ENCODE results near the gene MACROD2. TPM values are rescaled to one million over a fixed set of nuclear protein-coding genes. Genes with fewer than 3 reads are reported as not detected.

Gene MACROD2
- total RNA-seq, 4 donors from 2014 or later = 1.8 to 4.8 (median 2.9) TPM

DNA sequence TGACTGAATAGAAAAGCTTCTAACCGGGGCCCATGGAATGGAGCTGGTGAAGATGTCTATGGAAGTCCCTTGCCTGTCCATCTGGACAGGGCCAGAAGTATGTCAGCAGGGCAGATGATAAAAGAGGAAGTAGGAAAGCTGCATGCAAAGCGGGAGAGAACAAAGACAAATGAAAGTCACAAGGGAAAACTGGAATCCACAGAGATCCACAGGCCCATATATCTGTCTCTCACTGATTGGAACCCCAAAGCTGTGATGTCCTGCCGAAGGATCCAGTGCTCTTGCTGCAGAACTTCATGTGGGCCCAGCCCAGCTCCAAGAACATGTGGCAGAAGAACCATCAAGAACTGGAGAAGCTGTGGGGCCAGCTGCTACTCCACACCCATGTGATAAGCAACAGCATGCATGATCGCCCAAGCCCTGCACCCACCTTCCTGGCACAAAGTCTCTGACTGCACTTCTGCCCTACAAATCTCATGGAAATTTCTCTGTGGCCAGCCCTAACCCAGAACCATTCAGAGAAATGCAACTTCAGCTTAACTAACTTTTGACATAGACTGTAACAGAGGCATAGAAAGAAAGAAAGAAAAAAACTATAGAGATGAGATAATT is 1862.0 kb downstream of the MACROD2 start:
- Histone ChIP-seq H3K27me3 (no peaks in the 10 kb centered on the region), H3K9me3 (no peaks in the 10 kb centered on the region), H3K27ac (no peak overlapping the region), H3K4me3 (no peak overlapping the region), H3K4me1 (no peaks in the 10 kb centered on the region), H3K36me3 (no peaks in the 10 kb centered on the region)
- no peak for DNase-seq
- no peak for TF ChIP-seq POLR2A (IDR thresholded peaks at IDR 0.05)
- TF ChIP-seq, protein P1, sequence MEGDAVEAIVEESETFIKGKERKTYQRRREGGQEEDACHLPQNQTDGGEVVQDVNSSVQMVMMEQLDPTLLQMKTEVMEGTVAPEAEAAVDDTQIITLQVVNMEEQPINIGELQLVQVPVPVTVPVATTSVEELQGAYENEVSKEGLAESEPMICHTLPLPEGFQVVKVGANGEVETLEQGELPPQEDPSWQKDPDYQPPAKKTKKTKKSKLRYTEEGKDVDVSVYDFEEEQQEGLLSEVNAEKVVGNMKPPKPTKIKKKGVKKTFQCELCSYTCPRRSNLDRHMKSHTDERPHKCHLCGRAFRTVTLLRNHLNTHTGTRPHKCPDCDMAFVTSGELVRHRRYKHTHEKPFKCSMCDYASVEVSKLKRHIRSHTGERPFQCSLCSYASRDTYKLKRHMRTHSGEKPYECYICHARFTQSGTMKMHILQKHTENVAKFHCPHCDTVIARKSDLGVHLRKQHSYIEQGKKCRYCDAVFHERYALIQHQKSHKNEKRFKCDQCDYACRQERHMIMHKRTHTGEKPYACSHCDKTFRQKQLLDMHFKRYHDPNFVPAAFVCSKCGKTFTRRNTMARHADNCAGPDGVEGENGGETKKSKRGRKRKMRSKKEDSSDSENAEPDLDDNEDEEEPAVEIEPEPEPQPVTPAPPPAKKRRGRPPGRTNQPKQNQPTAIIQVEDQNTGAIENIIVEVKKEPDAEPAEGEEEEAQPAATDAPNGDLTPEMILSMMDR (IDR thresholded peaks at IDR 0.05) = no peak
- intact Hi-C loops (cut with DNase I) = no loop called here
- WGBS, 2 donors = 72 to 78% methylated on average over 3 of the region's 4 CpGs

DNA sequence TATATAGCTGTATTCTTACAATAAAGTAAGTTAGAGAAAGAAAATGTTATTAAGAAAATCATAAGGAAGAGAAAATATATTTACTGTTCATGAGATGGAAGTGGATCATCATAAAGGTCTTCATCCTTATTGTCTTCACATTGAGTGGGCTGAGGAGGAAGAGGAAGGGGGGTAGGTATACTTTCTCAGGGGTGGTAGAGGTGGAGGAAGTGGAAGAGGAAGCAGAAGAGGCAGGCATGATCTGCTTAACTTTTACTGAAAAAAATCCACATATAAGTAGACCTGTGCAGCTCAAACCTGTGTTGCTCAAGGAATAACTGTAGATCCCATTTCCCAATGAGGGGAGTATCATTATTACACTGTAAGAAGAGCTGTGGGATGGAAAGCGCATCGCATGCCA is 1863.7 kb downstream of the MACROD2 start:
- TF ChIP-seq, protein P1 (IDR thresholded peaks at IDR 0.05) = no peak
- no peak for TF ChIP-seq POLR2A (IDR thresholded peaks at IDR 0.05)
- no peaks in the 10 kb centered on the region for H3K36me3 ChIP-seq
- 94 to 95% methylated on average over 2 of the region's 2 CpGs for WGBS, 2 donors
- H3K27me3 ChIP-seq = no peaks in the 10 kb centered on the region
- intact Hi-C loops (cut with DNase I) = no loop called here
- no peak overlapping the region for H3K27ac ChIP-seq
- H3K9me3 ChIP-seq = no peaks in the 10 kb centered on the region
- no peaks in the 10 kb centered on the region for H3K4me1 ChIP-seq
- no peak for DNase-seq
- no peak overlapping the region for H3K4me3 ChIP-seq

DNA sequence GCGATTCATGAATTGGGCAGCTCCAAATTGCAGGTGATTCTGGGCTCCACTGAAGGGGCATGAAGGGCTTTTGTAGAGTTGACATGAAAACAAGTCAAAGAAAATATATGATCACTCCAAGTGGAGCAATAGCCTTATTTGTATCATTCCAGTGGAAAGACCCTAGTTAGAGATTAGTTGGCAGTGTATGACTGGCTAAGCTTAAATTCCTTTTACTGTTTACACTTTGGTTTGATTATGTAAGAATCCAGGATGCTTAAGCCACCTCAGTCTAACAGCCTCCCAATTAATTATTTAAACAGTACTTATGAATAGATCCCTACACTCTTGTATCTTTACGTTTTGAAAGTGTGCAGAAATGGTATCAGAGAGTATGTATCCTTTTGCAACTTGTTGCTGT is 1865.5 kb downstream of the MACROD2 start:
- Histone ChIP-seq H3K27me3 (no peaks in the 10 kb centered on the region), H3K27ac (no peak overlapping the region), H3K4me1 (no peaks in the 10 kb centered on the region), H3K4me3 (no peak overlapping the region), H3K36me3 (no peaks in the 10 kb centered on the region), H3K9me3 (no peaks in the 10 kb centered on the region)
- intact Hi-C loops (cut with DNase I) = no loop called here
- no peak for TF ChIP-seq POLR2A (IDR thresholded peaks at IDR 0.05)
- TF ChIP-seq, protein P1 (IDR thresholded peaks at IDR 0.05) = no peak
- no peak for DNase-seq
- WGBS, 2 donors = 59 to 83% methylated on average over 2 of the region's 2 CpGs

DNA sequence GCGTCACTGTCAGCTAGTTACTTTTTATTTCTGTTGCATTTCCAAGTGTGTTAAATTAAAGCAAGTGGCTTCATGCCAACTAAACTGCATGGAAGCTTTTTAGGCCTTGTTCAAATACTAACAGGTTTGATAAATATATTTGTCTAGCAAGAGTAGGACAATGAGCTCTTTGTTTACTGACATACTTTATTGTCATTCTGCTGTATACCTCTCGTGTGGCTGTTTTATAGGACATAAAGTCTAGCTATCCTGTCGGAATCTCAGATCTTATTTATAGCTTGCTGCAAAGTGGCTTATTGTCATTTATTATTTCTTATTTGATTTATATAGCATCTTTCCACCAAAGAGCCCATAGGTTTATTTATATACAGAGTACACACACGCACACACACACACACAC is 1866.9 kb downstream of the MACROD2 start:
- TF ChIP-seq, protein P1 (IDR thresholded peaks at IDR 0.05) = no peak
- TF ChIP-seq POLR2A (IDR thresholded peaks at IDR 0.05) = no peak
- no peaks in the 10 kb centered on the region for H3K4me1 ChIP-seq
- no peak overlapping the region for H3K27ac ChIP-seq
- H3K27me3 ChIP-seq = no peaks in the 10 kb centered on the region
- no peak for DNase-seq
- WGBS, 2 donors = 73 to 87% methylated on average over 4 of the region's 4 CpGs
- H3K9me3 ChIP-seq = no peaks in the 10 kb centered on the region
- no peaks in the 10 kb centered on the region for H3K36me3 ChIP-seq
- intact Hi-C loops (cut with DNase I) = no loop called here
- H3K4me3 ChIP-seq = no peak overlapping the region

DNA sequence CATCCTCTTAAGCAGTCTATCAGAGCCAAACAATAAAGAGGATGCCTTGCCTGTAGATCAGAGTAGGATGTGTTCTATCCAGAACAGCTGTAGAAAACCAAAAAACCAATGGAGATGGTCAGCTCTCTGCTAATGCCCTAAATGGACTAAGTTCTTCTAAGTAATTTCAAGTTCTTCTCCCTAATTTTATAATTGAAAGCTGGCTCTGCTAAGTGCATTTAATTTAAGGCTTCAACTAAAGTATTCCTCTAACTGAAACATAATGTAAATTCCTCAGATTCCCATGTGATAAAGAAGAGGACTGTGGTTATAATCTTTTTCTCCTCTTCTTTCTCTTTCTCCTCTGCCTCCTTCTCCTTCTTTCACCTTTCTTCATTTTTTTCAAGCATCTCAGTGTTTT is 1868.4 kb downstream of the MACROD2 start:
- Histone ChIP-seq H3K9me3 (no peaks in the 10 kb centered on the region), H3K27me3 (no peaks in the 10 kb centered on the region), H3K27ac (no peak overlapping the region), H3K4me1 (no peaks in the 10 kb centered on the region), H3K4me3 (no peak overlapping the region), H3K36me3 (no peaks in the 10 kb centered on the region)
- DNase-seq = no peak
- TF ChIP-seq, protein P1 (IDR thresholded peaks at IDR 0.05) = no peak
- no peak for TF ChIP-seq POLR2A (IDR thresholded peaks at IDR 0.05)
- intact Hi-C loops (cut with DNase I) = no loop called here
